ENCODE results near the gene SBK2.

The SBK2 gene

DNA sequence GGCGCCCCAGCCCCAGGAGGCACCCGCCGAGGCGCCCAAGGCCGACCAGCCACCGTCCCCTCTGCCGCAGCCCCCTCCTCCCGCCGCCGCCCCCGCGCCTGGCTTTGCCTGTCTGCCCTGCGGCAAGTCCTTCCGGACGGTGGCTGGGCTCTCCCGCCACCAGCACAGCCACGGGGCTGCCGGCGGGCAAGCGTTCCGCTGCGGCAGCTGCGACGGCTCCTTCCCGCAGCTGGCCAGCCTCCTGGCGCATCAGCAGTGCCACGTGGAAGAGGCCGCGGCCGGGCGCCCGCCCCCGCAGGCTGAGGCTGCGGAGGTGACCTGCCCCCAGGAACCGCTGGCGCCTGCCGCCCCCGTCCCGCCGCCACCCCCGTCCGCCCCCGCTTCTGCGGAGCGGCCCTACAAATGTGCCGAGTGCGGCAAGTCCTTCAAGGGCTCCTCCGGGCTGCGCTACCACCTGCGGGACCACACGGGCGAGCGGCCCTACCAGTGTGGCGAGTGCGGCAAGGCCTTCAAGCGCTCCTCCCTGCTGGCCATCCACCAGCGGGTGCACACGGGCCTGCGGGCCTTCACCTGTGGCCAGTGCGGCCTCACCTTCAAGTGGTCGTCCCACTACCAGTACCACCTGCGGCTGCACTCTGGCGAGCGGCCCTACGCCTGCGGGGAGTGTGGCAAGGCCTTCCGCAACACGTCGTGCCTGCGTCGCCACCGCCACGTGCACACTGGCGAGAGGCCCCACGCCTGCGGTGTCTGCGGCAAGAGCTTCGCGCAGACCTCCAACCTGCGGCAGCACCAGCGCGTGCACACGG lies 54.6 kb downstream of the SBK2 start:
- no peak overlapping the region for H3K4me3 ChIP-seq (ENCODE audit: low read depth, low read length)
- DNase-seq (ENCODE audit: low read depth), result no peak
- TF ChIP-seq CTCF (IDR thresholded peaks at IDR 0.05; ENCODE audit: low read depth, low read length, missing control alignments), result no peak
- in situ Hi-C loops (cut with HindIII; ENCODE audit: low sequenced_read_pairs), result no loop called here

GRCh38 chr19:55481794-55482155 lies 55.2 kb downstream of the SBK2 start:
- in situ Hi-C loops (cut with HindIII; ENCODE audit: low sequenced_read_pairs), result no loop called here
- TF ChIP-seq CTCF (IDR thresholded peaks at IDR 0.05; ENCODE audit: low read depth, low read length, missing control alignments), result no peak
- no peak for DNase-seq (ENCODE audit: low read depth)
- no peak overlapping the region for H3K4me3 ChIP-seq (ENCODE audit: low read depth, low read length)

- DNase-seq (ENCODE audit: low read depth), result no peak
- TF ChIP-seq CTCF (IDR thresholded peaks at IDR 0.05; ENCODE audit: low read depth, low read length, missing control alignments), result no peak
- in situ Hi-C loops (cut with HindIII; ENCODE audit: low sequenced_read_pairs), result no loop called here
- H3K4me3 ChIP-seq (ENCODE audit: low read depth, low read length), result no peak overlapping the region
Observed at GRCh38 chr19:55481148-55481793, 55.7 kb downstream of the SBK2 start.

DNA sequence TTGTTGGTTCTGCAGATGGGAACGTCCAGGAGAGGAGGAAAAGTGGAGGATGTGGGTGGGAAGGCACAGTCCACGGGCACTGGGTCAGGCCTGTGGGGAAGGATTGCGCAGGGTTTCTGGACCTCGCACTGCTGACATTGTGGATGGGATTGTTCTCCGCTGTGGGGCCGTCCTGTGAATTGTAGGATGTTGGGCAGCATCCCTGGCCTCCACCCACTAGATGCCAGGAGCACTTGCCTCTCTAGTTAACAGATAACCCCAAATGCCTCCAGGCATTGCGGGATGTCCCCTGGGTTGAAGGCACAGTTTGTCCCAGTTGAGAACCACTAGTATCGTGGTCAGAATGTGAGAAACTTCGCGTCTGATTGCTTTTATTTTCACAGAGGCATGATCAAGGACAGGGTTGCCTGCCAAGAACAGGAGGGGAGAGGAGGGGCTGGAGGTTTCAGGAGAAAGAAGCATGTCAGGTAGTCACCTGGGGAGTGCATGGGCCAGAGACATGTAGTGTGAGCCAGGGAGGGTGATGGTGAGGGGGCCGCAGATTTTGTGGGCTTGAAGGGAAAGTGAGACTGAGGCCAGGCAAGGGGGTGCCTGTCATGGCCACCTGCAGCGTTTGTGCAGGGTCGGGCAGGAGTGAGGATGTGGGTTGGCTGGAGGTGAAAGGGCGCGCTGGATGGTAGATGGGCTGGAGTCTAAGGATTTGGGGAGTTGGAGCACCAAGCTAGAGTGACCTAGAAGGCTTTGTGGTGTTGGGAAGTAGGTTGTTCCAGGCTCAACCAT lies 57.3 kb downstream of the SBK2 start:
- in situ Hi-C loops (cut with HindIII; ENCODE audit: low sequenced_read_pairs), result no loop called here
- no peak overlapping the region for H3K4me3 ChIP-seq (ENCODE audit: low read depth, low read length)
- TF ChIP-seq CTCF (IDR thresholded peaks at IDR 0.05; ENCODE audit: low read depth, low read length, missing control alignments), result no peak
- no peak for DNase-seq (ENCODE audit: low read depth)

GRCh38 chr19:55479045-55479444 lies 57.9 kb downstream of the SBK2 start:
- in situ Hi-C loops (cut with HindIII; ENCODE audit: low sequenced_read_pairs), result no loop called here
- no peak overlapping the region for H3K4me3 ChIP-seq (ENCODE audit: low read depth, low read length)
- no peak for TF ChIP-seq CTCF (IDR thresholded peaks at IDR 0.05; ENCODE audit: low read depth, low read length, missing control alignments)
- DNase-seq (ENCODE audit: low read depth), result no peak

Data from astrocyte of the cerebellum (primary cell).